Thymus (tissue), 11 donors: ENCODE data around the gene CSTPP1. TPM values are rescaled to one million over a fixed set of nuclear protein-coding genes. Genes with fewer than 3 reads are reported as not detected.

Experiments
- DNase-seq, 9 donors: peaks; one replicate each; pipeline ENCODE4 v3.0.0-alpha.2; 2013; ENCODE audit warnings: low spot score in 9 of 9, low read depth in 6 of 9, missing footprints in 1 of 9
- H3K27ac ChIP-seq, 2 donors: one replicate each; pipeline ENCODE4 v1.5.1; 2013; ENCODE audit warnings: control low read depth in 1 of 2, low read depth in 1 of 2, low read length in 1 of 2, mild to moderate bottlenecking in 1 of 2, moderate library complexity in 1 of 2
- H3K27me3 ChIP-seq, 2 donors: one replicate each; pipeline ENCODE4 v1.5.1; 2013; ENCODE audit warnings: low read length in 1 of 2; ENCODE audit not compliant: control insufficient read depth in 2 of 2, insufficient read depth in 1 of 2
- H3K36me3 ChIP-seq, 2 donors: one replicate each; pipeline ENCODE4 v1.5.1; 2013; ENCODE audit warnings: low read length in 1 of 2, mild to moderate bottlenecking in 1 of 2, moderate library complexity in 1 of 2; ENCODE audit not compliant: control insufficient read depth in 2 of 2, insufficient read depth in 2 of 2
- H3K4me1 ChIP-seq, 2 donors: one replicate each; pipeline ENCODE4 v1.5.1; 2013; ENCODE audit warnings: low read length in 2 of 2; ENCODE audit not compliant: control insufficient read depth in 2 of 2, insufficient read depth in 2 of 2
- H3K4me3 ChIP-seq, 2 donors: one replicate each; pipeline ENCODE4 v1.5.1; 2013; ENCODE audit warnings: low read length in 2 of 2, control low read depth in 1 of 2, mild to moderate bottlenecking in 1 of 2
- H3K9me3 ChIP-seq, 2 donors: one replicate each; pipeline ENCODE4 v1.5.1; 2013; ENCODE audit warnings: low read length in 1 of 2, mild to moderate bottlenecking in 1 of 2; ENCODE audit not compliant: control insufficient read depth in 2 of 2, insufficient read depth in 1 of 2
- WGBS: extraction: QIAGEN DNeasy Blood & Tissue Kit; methylation state at CpG from one replicate; pipeline ENCODE4 v1.1.7; 2013; 5-methylcytosine and 5-hydroxymethylcytosine counted together
- polyA plus RNA-seq: library from polyadenylated mRNA; stranded (reverse); fragments of 200-250 nt; gene quantifications from one replicate; pipeline ENCODE4 v1.2.3, GENCODE V29; 2013
- total RNA-seq: library from RNA; stranded (reverse); fragments of 120-200 nt; gene quantifications from one replicate; pipeline ENCODE4 v1.2.4, GENCODE V29; 2013
- donor health status: healthy.

CSTPP1 gene
- total and polyA plus RNA-seq, 2 donors = 15.8 to 16.0 TPM

DNA sequence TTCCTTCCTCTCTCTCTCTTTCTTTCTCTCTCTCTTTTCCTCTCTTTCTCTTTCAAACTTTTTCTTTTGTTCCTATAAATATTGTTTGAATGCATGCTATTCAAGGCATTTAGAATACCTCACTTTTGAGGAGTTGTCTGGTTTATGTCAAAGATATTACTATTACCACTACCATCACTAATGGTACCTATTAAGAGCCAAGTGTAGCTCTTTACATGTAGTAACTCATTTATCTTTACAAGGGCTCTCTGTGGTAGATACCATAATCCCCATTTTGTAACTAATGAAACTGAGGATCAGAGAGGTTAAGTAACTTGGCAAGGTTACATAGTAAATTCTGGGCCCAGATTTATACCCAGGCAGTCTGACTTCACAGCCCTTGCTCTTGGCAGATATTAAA, 116.0 kb downstream of the CSTPP1 start:
- DNase-seq = no peak
- H3K4me1 ChIP-seq = no peaks in the 10 kb centered on the region
- no peak overlapping the region for H3K4me3 ChIP-seq
- H3K27ac ChIP-seq = no peak overlapping the region
- H3K9me3 ChIP-seq = no peaks in the 10 kb centered on the region
- peaks cover 0 to 4% of the 10 kb centered on the region in 2 donors for H3K36me3 ChIP-seq
- H3K27me3 ChIP-seq = no peaks in the 10 kb centered on the region

DNA sequence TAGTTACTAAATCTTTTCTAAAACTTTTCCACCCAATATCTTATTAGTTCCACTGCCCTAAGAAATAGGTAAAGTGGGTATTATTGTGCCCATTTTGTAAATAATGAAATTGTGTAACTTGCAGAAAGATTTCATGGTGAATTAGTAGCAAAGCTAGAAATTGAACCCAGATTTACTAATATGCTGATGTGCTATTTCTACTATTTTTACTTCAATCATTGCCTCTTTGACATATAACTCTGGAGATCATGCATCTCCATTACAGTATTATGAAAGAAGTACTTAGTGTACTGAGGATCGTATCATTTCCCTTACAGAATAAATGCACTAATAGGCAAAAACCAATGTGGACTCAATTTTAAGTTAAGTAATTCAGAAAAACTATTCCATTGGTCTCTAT, 119.0 kb downstream of the CSTPP1 start:
- no peaks in the 10 kb centered on the region for H3K4me1 ChIP-seq
- no peak for DNase-seq
- no peak overlapping the region for H3K27ac ChIP-seq
- WGBS = 96% methylated on average over 1 of the region's 1 CpG
- H3K36me3 ChIP-seq = peaks cover 0 to 4% of the 10 kb centered on the region in 2 donors
- H3K4me3 ChIP-seq = no peak overlapping the region
- peaks cover 0 to 3% of the 10 kb centered on the region in 2 donors for H3K9me3 ChIP-seq
- H3K27me3 ChIP-seq = no peaks in the 10 kb centered on the region

GRCh38 chr11:47056261-47056915, 119.8 kb downstream of the CSTPP1 start:
- DNase-seq = no peak
- H3K4me3 ChIP-seq = no peak overlapping the region
- H3K9me3 ChIP-seq = peaks cover 0 to 3% of the 10 kb centered on the region in 2 donors
- 98% methylated on average over 3 of the region's 3 CpGs for WGBS
- no peaks in the 10 kb centered on the region for H3K4me1 ChIP-seq
- H3K36me3 ChIP-seq = peaks cover 0 to 4% of the 10 kb centered on the region in 2 donors
- no peak overlapping the region for H3K27ac ChIP-seq
- no peaks in the 10 kb centered on the region for H3K27me3 ChIP-seq

GRCh38 chr11:47057365-47057764, 120.8 kb downstream of the CSTPP1 start:
- Histone ChIP-seq H3K27ac (no peak overlapping the region), H3K9me3 (peaks cover 0 to 3% of the 10 kb centered on the region in 2 donors), H3K4me3 (no peak overlapping the region), H3K36me3 (peaks cover 0 to 4% of the 10 kb centered on the region in 2 donors), H3K4me1 (no peaks in the 10 kb centered on the region), H3K27me3 (no peaks in the 10 kb centered on the region)
- DNase-seq = no peak

- WGBS = 29% methylated on average over 2 of the region's 2 CpGs
- Histone ChIP-seq H3K4me1 (no peaks in the 10 kb centered on the region), H3K4me3 (no peak overlapping the region), H3K27me3 (no peaks in the 10 kb centered on the region), H3K27ac (no peak overlapping the region), H3K36me3 (no peaks in the 10 kb centered on the region), H3K9me3 (peaks cover 0 to 3% of the 10 kb centered on the region in 2 donors)
- DNase-seq = no peak
Measured at GRCh38 chr11:47060807-47061206, 124.2 kb downstream of the CSTPP1 start.

DNA sequence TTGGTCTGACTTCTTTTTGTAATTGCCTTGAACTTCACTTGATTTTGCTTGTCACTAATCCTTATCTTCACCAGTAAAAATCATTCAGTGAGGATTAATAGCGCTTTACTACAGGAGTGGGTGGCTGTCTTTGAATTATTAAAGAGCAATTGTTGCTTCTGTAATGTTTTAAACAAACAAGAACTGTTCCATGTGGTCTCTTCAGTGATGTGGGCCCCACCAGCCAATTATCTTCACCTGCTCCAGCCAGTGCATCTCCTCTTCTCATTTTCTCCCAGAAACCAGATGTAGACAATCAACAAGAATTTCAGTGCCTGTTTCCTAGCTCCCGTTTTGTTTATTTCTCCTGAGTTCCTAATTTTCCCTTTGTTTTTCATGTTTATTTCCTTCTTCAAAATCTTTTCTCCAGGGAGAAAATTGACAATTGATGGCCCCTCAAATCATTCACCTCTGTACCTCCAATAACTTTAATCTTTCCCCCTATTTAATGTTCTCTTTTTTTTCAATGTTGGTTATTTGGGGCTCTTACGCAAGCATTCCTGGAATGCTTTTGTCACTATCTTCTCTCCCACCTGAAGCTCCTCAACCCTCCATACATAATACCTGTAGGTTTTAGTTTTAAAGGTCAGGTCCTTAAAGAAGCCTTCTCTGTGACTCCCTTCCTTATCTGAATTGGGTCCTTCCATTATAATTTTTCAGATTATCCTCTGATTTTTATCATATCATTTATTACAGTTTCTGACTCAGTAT, 125.0 kb downstream of the CSTPP1 start:
- H3K36me3 ChIP-seq = no peaks in the 10 kb centered on the region
- no peak overlapping the region for H3K27ac ChIP-seq
- H3K9me3 ChIP-seq = peaks cover 0 to 3% of the 10 kb centered on the region in 2 donors
- no peaks in the 10 kb centered on the region for H3K4me1 ChIP-seq
- H3K27me3 ChIP-seq = no peaks in the 10 kb centered on the region
- DNase-seq = no peak
- 93% methylated on average over 3 of the region's 3 CpGs for WGBS
- no peak overlapping the region for H3K4me3 ChIP-seq

GRCh38 chr11:47062736-47063135, 126.2 kb downstream of the CSTPP1 start:
- no peak overlapping the region for H3K4me3 ChIP-seq
- WGBS = 99% methylated on average over 2 of the region's 2 CpGs
- H3K27ac ChIP-seq = no peak overlapping the region
- H3K4me1 ChIP-seq = no peaks in the 10 kb centered on the region
- no peaks in the 10 kb centered on the region for H3K27me3 ChIP-seq
- no peaks in the 10 kb centered on the region for H3K36me3 ChIP-seq
- DNase-seq = no peak
- peaks cover 0 to 3% of the 10 kb centered on the region in 2 donors for H3K9me3 ChIP-seq

DNA sequence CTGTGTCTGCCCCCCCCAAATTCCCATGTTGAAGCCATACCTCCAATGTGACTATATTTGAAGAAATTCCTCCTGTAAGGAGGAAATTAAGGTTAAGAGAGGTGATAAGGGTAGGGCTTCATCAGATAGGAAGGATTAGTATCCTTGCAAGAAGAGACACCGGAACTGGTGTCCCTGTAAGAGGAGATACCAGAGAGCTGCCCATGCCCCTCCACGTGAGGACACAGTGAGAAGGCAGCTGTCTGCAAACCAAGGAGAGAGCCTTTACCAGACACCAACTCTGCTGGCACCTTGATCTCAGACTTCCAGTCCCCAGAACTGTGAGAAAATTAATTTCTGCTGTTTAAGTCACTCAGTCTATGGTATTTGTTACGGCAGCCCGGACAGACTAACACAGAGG, 130.8 kb downstream of the CSTPP1 start:
- no peak overlapping the region for H3K4me3 ChIP-seq
- no peak for DNase-seq
- 96% methylated on average over 4 of the region's 4 CpGs for WGBS

DNA sequence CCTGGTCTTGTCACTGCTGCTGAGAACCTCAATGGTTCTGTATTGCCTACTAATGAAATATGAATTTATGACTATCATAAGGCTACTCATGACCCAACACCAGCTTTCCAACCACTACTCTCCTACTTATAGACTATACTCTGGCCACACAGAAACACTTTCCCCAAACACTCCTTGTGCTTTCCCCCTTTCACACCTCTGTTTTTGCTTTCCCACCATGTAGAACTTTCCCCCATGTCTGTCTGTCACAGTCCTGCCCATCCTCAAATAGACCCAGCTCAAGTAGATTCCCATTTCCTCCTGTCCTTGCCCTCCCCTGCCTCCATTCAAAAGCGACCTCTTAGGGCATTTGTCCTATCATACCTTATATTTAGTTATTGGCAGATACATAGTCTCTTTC, 134.2 kb downstream of the CSTPP1 start:
- DNase-seq = no peak
- no peak overlapping the region for H3K4me3 ChIP-seq
- WGBS = 98% methylated on average over 1 of the region's 1 CpG
- no peak overlapping the region for H3K27ac ChIP-seq
- H3K27me3 ChIP-seq = no peaks in the 10 kb centered on the region
- peaks cover 0 to 5% of the 10 kb centered on the region in 2 donors for H3K4me1 ChIP-seq
- no peaks in the 10 kb centered on the region for H3K9me3 ChIP-seq
- H3K36me3 ChIP-seq = no peaks in the 10 kb centered on the region

More for the DNA sequence above, 130.8 kb downstream of the CSTPP1 start:
- no peaks in the 10 kb centered on the region for H3K27me3 ChIP-seq
- H3K9me3 ChIP-seq = no peaks in the 10 kb centered on the region
- no peaks in the 10 kb centered on the region for H3K36me3 ChIP-seq
- no peak overlapping the region for H3K27ac ChIP-seq
- peaks cover 0 to 5% of the 10 kb centered on the region in 2 donors for H3K4me1 ChIP-seq
